Stimulated activated CD4-positive, alpha-beta T cell treated with anti-CD3 and anti-CD28 coated beads, Interleukin-1b, Interleukin-23, amount 100 ng/mL, for 1 hour (primary cell): Measurements from ENCODE around the gene GOLGA2.

Source experiments
- DNase-seq, 2 donors: peaks; one replicate each; pipeline ENCODE4 v3.0.0-alpha.2; 2020; ENCODE audit warnings: low read depth in 2 of 2

GOLGA2 gene

DNA sequence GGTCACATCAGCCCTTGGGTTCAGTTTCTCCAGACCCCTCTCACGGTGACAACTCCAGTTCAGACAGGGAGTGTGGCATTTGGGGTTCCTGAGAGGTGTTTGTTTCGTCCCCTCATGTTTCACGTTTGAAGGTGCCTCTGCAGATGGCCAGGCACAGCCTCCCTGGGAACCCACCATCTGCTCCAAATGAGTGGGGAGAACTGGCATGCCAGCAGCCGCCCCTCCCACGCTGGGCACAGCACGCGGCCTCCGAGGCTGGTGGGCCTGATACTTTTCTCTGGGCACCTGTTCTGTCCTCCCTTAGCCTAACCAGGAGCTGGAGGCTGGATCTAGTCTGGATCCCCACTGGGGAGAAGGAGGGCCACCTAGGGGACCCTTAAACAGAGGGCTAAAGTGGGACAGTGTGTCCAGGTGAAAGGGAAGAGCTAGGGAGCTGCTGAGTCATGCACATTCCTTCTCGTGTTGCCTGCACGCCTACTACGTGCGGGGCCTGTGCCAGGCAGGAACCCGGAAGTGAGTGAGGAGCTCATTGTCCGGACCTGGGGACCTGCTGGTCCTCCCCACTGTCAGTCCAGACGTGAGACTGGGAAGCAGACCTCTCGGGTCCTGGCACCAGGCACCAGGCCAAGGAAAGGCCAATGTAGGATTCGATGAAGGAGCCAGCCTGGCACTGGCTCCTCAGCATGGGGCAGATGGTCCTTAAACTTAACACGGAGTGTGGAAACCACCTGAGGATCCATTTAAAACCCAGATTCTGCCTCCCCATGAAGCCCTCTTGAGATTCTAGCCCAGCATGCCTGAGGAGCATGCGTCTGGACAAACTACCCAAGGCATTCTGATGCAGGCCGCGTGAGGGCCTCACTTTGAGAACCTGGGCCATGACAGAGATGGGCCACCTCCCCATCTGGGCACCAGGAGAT is 61.0 kb downstream of the GOLGA2 start:
- no peak for DNase-seq

DNA sequence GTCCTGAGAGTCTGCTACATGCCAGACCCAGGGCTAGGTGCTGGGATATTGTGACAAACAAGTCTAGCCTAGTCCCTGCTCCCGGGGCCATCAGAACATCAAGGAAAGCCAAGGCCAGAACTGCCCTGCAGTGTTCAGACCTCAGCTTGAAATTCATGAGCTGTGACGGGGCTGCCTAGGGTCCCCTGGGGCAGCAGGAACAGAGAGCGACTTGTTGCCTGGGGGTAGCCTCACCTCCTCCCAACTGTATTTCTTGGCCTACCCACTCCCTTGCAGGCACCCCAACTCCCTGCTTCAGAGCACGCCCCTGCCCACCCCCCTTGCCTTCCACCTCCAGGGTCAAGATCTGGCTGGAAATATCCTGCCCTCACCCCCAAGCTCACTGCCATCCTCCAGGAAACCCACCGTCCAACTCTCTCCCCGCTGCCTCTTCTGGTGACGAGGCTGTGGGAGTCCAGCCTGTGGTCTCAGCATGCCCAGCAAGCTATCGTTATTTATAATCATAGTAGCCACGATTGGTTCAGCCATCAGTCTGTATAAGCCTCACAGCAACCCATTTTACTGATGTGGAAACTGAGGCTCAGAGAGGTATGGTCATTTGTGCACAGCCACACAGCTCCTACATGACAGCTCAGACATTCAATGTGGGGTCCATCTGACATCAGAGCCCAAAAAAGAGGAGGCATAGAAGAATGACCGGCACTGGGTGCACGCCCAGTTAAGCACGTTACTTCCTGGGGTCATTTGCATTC is 61.9 kb downstream of the GOLGA2 start:
- no peak for DNase-seq

- no peak for DNase-seq
Measured at GRCh38 chr9:128211981-128212281, 63.9 kb downstream of the GOLGA2 start.

GRCh38 chr9:128211186-128211980 is 64.4 kb downstream of the GOLGA2 start:
- no peak for DNase-seq

- no peak for DNase-seq
Measured at GRCh38 chr9:128208946-128209669, 66.7 kb downstream of the GOLGA2 start.

- DNase-seq = no peak
Measured at GRCh38 chr9:128208386-128208785, 67.4 kb downstream of the GOLGA2 start.

- DNase-seq = no peak
Measured at GRCh38 chr9:128206916-128207910, 68.6 kb downstream of the GOLGA2 start.

DNA sequence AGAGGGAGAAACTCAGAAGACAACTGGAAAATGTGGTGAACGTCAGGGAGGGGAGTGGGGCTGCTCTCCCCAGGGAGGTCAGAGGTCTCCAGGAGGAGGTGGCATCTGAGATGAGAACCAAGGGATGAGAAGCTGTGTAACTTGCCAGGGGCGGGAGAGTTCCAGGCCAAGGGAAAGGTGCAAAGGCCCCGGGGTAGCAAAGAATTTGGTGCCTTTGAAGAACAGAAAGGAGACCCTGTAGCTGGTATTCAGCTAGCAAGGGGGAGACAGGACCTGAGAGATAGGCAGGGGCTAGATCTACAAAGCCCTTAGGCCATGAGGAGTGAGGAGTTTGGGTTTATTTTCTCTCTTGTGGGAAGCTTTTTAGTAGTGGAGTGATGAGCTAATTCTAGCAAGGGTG is 69.3 kb downstream of the GOLGA2 start:
- DNase-seq = no peak
